ENCODE data around the gene CCDC127.

CCDC127 gene

GRCh38 chr5:157126-157715 is 60.7 kb downstream of the CCDC127 start:
- no peak for DNase-seq (ENCODE audit: low spot score)

- DNase-seq (ENCODE audit: low spot score): no peak
Observed at GRCh38 chr5:156411-157072, 61.4 kb downstream of the CCDC127 start.

GRCh38 chr5:155651-156410 is 62.1 kb downstream of the CCDC127 start:
- no peak for DNase-seq (ENCODE audit: low spot score)

DNA sequence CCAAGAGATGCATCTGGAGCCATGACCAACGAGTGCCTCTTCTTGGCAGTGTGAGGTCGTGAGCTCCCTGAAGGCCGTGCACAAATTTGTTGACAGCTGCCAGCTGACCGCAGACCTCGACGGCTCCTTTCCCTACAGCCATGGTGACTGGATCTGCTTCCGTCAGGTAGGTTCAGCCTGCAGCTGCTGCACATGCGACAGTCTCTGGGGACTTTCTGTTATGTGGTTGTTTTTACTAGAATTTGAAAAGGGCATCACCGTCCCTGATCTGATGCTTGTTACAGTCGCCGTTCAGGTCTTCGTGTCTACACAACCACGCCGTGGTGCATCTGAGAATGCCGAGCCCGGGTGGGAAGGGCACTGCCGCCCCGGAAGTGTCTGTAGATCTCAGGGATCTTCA is 63.1 kb downstream of the CCDC127 start:
- no peak for DNase-seq (ENCODE audit: low spot score)

DNA sequence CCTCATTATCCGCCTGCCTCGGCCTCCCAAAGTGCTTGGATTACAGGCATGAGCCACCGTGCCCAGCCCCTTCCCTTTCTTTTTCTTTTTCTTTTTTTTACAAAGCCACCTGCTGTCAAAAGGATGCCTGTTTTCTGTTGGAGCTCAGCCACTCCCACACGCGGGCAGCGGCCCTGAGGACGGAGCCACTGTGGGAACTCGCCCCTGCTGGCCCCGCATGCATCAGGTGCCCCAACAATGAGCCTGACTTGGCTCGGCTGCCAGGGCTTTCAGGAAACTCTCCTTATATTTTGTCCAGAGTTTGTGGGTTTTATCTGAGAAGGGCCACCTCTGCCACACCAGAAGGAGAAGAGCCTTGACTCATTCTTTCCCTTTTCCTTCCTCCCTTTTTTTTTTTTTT is 63.7 kb downstream of the CCDC127 start:
- DNase-seq (ENCODE audit: low spot score): no peak

DNA sequence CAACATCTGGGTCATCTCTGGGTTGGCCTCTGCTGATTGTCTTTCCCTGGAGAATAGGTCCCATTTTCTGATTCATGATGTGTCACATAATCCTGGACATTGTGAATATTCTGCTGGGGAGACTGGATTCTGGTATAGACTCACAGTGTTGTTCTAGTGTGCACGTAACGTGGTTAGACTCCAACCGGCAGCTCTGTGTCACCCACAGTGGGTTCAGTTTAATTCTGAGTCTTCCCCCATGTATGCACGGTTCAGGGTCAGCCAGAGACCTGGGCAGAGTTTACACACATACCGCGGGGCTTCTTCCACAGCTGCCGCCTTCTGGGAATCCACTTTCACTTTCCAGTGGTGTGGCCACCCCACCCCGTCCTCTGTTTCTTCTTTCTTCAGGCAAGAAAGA is 64.7 kb downstream of the CCDC127 start:
- peak; percentile 19 for DNase-seq (ENCODE audit: low spot score)

DNA sequence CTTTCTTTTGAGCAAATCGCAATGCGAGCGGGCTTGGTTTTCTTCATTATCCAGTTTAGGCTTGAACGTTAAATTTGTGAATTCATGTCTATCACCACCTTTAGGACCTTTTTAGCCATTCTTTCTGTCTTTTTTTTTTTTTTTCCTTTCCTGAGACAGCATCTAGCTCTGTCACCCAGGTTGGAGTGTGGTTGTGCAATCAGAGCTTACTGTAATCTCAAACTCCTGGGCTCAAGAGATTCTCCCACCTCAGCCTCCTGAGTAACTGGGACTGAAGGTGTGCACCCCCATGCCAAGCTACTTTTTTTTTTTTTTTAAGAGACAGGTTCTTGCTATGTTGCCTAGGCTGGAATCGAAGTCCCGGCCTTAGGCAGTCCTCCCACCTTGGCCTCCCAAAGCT is 65.9 kb downstream of the CCDC127 start:
- DNase-seq (ENCODE audit: low spot score): no peak

DNA sequence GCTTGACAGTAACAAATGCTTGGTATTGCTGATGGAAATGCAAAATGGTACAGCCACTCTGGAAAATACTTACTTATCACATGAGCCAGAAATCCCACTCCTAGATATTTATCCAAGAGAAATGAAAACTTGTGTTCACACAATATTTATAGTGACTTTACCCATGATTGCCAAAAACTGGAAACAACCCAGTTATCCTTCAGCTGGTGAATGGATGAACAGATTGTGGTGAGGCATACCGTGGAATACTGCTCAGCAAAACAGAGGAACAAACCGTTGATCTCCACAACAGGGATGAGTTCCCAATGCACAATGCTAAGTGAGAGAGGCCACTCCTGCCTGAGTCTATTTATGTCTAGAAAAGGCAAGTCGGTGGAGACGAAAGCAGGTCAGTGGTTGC is 67.2 kb downstream of the CCDC127 start:
- DNase-seq (ENCODE audit: low spot score): no peak

GRCh38 chr5:149745-150485 is 68.0 kb downstream of the CCDC127 start:
- DNase-seq (ENCODE audit: low spot score): no peak

DNA sequence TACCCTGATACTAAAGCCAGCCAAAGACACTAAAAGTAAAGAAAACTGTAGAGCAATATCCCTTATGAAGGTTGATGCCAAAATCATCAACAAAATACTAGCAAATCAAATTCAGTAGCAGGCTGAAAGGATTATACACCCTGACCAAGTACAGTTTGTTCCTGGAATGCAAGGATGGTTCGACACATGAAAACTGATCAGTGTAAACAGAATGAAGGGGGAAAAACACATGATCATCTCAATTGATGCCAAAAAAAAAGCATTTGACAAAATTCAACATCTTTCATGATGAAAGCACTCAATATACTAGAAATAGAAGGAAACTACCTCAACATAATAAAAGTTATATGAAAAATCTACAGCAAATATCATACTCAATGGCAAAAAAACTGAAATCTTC is 70.2 kb downstream of the CCDC127 start:
- DNase-seq (ENCODE audit: low spot score): no peak
